SH-SY5Y (cell line): ENCODE measurements around the gene NXF1.

Experiments used
- GATA2 ChIP-seq: IDR thresholded peaks from 2 replicates; pipeline ENCODE4 v1.6.1; 2011; ENCODE audit warnings: mild to moderate bottlenecking, low read depth, low read length
- GATA3 ChIP-seq: IDR thresholded peaks from 2 replicates; pipeline ENCODE4 v1.6.1; 2011; ENCODE audit warnings: low read depth, mild to moderate bottlenecking, low read length, moderate library complexity

Gene NXF1

DNA sequence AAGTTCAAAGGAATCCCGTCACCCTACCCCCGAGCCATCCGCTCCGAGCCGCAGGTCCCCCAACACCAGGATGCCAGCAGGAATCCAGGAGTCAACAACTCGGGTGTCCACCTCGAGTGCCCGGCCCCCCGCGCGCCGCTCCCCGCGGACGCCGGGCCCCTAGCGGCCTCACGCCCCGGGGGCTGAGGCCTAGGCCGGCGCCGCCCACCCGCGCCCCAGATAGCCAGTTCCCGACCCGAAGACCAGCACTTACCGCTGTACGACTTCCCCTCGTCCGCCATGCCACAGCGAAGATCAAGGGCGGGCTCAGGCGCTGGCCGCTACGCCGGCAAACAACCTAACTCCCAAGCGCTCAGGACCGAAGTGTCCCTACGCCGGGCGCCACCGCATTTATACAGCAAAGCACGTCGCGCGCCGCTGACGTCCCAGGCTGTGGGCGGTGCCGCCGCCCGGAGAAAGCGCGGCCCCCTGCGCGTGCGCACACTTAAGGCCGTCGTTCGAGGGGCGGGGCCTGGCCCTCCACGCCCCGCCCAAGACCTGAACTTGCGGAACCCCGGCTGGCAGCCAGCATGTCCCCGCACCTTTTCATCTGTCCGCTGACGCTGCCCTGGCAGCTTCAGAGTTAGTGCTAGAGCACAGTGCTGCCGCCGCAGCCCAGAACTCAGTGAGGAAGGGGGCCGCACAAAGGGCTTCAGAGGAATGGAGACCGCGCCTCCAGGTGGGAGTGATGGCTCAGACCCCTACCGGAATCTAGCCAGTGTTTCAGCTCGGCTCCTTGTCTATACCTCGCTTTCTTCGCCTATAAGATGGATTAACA lies at the start of gene NXF1:
TSS of gene NXF1 (minus strand) at position 365 of the 817 bp plus-strand sequence. CDS start at position 281, 84 bp downstream.
- TF ChIP-seq GATA2 (no peak), GATA3 (no peak)

DNA sequence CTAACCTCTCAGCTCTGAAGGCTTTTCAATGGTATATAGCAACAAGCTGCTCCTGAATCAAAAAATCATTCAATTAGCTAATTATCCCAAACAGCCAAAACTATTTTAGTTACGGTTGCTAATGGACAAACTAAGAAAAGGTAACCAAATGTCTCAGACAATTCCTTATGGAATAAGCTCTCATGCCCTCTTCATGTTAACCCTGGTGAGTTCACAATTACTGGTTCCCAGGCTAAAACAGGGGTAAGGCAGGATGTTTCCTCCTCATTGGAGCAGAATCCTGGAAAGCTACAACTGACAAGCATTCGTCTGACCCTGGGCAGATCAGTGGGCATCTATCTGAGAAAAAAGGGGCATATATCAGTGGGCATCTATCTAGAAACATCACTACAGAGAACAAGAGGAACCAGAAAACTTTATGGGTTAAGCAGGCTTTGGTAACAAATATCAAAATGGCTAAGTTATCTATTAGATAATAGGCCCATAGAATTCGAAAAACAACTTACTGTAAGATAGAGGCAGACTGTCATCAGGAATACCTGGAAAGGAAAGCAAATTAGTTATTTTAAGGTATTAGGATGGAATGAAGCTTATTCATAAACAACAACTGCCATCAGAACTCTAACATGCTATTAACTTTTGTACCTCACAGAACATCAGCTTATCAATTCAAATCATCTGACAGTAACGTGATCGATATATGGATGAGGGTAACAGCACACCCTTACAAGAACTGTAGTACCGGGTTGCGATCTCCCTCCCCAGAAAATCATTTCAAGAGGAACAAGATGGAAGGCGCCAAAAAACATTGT lies 49.0 kb upstream of the NXF1 start:
- TF ChIP-seq GATA3 (no peak), GATA2 (no peak; the same call in 1 of the 2 replicates)

DNA sequence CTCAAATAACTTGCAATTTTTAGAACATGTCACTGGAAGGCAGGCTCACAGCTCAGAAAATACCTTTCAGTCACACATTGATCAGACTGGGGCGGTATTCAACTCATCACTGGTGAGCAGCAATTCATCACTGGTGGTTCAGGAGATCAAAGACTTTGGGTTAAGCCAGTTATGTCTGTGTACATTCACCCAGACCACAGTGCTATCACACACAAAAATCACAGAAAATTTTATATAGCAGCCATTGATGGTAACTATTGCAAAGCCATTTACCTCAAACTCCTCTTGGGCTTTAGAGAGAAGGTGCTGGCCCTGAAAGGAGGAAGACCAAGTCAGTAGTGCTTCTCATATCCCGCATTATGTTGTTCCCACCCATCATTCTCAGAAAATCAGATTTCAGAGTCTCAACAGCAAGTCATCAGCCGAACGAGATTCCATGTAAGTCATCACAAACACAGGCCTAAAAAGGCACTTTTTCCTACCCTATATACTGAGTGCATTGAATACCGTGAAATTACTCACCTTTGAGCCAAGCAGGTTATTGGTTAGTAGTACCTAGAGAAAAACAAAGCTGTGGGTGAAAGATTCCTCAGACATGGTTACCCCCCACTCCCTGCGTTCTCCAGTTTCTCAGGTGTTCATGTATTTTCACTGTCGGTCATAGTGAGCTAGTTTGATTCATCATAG lies 48.2 kb upstream of the NXF1 start:
- TF ChIP-seq GATA3 (no peak), GATA2 (no peak)

DNA sequence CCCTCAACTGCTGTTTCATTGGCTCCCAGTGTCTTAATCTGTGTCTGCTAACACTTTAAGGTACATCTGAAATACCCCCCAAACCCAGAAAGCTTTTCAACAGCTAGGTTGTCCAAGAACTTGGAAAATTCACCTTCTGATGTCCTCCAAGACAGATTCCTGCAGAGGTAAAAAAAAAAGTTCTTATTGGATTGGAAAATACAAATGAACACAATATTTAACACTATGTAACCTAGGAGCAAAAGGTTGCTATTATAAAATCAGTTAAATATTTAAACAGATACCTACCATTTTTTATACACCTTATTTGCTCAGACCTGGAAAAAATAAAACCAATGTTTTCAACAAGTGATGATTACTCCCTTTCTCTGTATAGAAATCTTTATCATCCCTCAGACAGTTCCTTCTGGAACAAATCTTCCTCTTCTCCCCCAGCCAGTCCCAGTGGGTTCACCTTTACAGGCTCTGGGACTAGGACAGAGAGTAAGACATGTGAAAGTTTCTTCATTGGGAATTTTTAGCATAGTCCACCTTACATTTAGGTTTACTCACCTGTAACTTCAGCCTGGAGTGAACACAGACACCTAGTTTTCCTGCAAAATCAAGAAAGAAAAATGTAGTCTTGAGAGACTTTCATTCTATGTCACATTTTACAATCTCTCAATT lies 47.4 kb upstream of the NXF1 start:
- no peak for TF ChIP-seq GATA3

DNA sequence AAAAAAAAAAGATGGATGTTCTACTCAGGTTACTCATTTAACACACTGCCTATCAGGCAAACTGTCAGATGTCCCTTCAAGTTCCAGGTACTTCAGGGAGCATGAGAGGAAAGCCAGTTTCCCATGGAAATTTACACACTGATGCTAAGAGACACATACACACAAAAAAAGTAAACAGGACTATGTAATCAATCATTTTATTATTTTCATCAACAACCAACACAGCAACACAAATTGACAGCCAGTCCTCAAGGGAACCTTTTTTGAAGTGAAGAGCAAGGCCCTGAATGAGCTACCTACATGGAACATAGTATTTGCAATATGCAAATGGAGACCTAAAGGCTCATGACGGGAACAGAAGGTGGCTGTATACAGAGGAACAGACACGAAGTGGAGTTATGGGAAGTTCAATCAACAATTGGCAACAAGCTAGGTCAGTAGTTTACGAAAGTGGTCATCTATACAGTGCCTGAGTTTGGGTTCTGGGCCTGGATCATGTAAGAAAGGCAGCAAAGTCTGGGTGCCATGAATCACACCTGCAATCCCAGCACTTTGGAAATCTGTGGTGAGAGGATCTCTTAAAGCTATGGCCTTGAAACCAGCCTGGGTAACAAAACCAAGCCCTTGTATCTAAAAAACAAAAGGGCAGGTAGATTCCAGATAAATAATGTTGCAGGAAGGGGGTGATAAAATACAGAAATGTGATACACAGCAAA lies 46.7 kb upstream of the NXF1 start:
- TF ChIP-seq GATA3 (no peak), GATA2 (no peak)

DNA sequence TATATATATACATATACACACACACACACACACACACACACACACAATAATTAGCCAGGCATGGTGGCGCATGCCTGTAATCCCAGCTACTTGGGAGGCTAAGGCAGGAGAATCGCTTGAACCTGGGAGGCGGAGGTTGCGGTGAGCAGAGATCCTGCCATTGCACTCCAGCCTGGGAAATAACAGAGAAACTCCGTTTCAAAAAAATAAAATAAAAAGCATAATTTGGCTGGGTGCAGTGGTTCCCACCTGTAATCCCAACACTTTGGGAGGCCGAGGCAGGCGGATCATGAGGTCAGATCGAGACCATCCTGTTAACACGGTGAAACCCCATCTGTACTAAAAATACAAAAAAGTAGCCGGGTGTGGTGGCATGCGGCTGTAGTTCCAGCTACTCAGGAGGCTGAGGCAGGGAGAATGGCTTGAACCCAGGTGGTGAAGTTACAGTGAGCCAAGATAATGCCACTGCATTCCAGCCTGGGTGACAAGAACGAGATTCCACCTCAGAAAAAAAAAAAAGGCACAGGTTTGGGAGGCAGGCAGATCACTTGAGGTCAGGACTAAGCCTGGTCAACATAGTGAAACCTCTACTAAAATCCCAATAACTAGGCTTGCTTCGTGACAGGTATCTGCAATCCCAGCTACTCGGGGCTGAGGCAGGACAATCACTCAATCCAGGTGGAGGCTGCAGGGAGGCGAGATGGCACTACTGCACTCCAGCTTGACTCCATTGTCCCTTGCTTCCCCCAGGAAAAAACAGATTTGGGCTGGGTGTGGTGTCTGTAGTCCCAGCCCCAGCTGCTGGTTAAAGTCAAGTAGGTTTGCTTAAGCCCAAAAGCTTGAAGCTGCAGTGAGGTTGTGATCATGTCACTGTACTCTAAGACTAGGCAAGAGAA lies 45.9 kb upstream of the NXF1 start:
- TF ChIP-seq GATA3 (no peak), GATA2 (no peak)

DNA sequence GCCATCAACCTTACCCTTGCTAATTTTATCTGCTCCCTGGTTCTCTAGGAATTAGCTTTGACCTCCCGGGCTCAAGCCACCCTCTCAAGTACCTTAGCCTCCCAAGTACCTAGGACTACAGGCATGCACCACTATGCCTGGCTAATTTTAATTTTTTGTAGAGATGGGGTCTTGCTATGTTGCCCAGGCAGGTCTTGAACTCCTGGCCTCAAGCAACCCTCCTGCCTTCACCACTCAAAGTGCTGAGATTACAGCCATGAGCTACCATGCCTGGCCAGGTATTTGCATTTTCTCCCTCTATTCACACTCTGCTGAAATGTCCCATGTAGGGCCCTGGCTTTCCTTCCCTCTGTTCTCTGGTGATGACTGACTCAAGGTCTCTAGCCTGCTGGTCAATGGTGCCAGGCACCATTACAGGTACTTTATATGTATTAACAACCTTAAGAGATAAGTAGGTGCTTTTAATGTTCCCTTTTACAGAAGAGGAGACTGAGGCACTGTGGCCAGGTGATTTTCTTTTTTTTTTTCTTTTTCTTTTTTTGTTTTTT lies 42.6 kb upstream of the NXF1 start:
- no peak for TF ChIP-seq GATA3
- TF ChIP-seq GATA2: no peak

DNA sequence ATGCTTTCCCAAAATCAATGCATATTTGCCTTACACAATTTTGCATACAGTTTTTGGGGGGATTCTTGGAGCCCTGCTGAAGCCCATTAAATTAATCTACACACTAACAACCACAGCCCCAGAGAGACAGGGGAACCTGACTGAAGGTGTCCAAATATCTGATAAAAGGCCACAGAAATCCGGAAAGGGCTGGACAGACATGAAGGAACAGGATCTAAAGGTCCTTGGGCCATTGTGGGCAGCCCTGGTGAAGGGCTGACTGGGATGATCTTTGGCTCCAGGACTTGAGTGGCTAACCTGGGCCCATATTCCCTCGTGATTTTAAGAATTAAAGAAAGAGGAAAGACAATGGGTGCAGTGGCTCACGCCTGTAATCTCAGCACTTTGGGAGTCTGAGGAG lies 40.9 kb upstream of the NXF1 start:
- TF ChIP-seq GATA2 (no peak), GATA3 (no peak)

DNA sequence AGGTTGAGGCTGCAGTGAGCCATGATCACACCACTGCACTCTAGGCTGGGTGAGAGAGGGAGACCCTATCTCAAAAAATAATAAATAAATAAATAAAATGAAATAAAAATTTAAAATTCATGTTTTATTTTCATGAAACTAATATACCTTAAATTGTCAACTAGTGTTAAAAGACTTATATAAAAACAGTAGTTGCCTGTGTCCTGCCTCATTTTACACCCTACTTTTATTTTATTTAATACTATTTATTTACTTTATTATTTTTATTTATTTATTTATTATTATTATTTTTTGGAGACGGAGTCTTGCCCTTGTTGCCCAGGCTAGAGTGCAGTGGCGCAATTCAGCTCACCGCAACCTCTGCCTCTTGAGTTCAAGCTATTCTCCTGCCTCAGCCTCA lies 38.9 kb upstream of the NXF1 start:
- no peak for TF ChIP-seq GATA2
- TF ChIP-seq GATA3: no peak

DNA sequence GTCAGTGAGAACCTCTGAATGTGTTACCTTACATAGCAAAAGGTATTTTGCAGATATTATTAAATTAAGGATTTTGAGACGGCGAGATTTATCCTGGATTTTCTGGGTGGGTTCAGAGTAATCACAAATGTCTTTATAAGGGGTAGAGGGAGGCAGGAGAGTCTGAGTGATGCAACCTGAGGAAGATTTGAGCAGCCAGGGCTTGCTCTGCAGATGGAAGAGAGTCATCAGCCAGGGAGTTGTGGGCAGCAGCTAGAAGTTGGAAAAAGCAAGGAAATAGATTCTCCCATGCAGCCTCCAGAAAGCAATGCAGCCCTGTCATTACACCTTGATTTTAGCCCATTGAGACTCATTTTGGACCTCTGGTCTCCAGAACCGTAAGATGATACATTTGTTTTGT lies 38.2 kb upstream of the NXF1 start:
- TF ChIP-seq GATA2: no peak
- TF ChIP-seq GATA3: no peak

DNA sequence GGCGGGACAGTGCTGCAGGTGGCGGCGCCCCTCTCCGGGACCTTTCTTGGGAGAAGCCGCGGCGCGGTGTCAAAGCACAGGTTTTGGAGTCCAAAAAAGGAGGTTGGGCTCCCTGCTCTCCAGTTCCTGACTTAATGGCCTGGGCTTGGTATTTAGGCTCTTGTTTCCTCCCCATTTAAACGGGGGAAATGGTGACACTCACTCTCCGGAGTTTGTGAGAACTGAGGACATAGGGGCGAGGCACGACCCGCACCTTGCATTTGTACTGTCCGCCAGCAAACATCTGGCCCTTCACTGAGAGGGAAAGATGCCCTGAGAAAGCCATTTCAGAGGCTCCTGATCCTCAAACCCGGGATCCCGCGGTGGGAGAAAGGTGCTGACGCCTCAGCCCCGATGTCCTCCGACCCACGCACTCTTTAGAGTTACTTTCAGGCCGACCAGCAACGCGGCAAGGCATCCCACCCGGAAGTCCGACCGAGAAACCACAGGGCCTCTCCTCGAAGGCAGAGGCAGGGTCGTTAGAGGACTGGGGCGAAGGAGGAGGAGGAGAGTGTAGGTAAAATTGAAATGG lies 37.0 kb upstream of the NXF1 start:
- TF ChIP-seq GATA2 (no peak), GATA3 (no peak)
